Hepatocyte (in vitro differentiated cells): ENCODE measurements around the gene CROCC2. TPM values are rescaled to one million over a fixed set of nuclear protein-coding genes. Genes with fewer than 3 reads are reported as not detected.
A peak's percentile ranks its signal among the peaks of the same experiment; 100 is the strongest.

Source experiments
- DNase-seq: peaks from one replicate; pipeline ENCODE4 v3.0.0-alpha.2; 2016; ENCODE audit warnings: low spot score
- H2AFZ ChIP-seq: fragments of 200-600 bp; sonication (generic); 2 replicates; pipeline ENCODE4 v1.6.0; 2016; ENCODE audit warnings: antibody characterized with exemption, mild to moderate bottlenecking
- H3K27ac ChIP-seq: fragments of 200-600 bp; sonication (generic); 2 replicates; pipeline ENCODE4 v1.5.1; 2016; ENCODE audit warnings: mild to moderate bottlenecking
- H3K27me3 ChIP-seq: fragments of 200-600 bp; sonication (generic); 2 replicates; pipeline ENCODE4 v1.6.1; 2016
- H3K36me3 ChIP-seq: fragments of 200-600 bp; sonication (generic); replicated peaks from 2 replicates; pipeline ENCODE4 v1.5.1; 2016; ENCODE audit warnings: low read depth; ENCODE audit not compliant: insufficient read depth
- H3K4me1 ChIP-seq: fragments of 200-600 bp; sonication (generic); 2 replicates; pipeline ENCODE4 v1.5.1; 2016; ENCODE audit warnings: mild to moderate bottlenecking, moderate library complexity; ENCODE audit not compliant: insufficient read depth
- H3K4me2 ChIP-seq: fragments of 200-600 bp; sonication (generic); 2 replicates; pipeline ENCODE4 v1.6.0; 2016
- H3K4me3 ChIP-seq: fragments of 200-600 bp; sonication (generic); 2 replicates; pipeline ENCODE4 v1.5.1; 2016; ENCODE audit warnings: mild to moderate bottlenecking
- H3K79me2 ChIP-seq: fragments of 200-600 bp; sonication (generic); 2 replicates; pipeline ENCODE4 v1.6.0; 2017; ENCODE audit warnings: mild to moderate bottlenecking
- H3K9me2 ChIP-seq: fragments of 200-600 bp; sonication (generic); replicated peaks from 2 replicates; pipeline ENCODE4 v1.6.0; 2017; ENCODE audit warnings: mild to moderate bottlenecking; ENCODE audit not compliant: insufficient read depth
- H3K9me3 ChIP-seq: fragments of 200-600 bp; sonication (generic); 2 replicates; pipeline ENCODE4 v1.5.1; 2016; ENCODE audit warnings: low read depth, mild to moderate bottlenecking
- H4K20me1 ChIP-seq: fragments of 200-600 bp; sonication (generic); 2 replicates; pipeline ENCODE4 v1.6.0; 2016; ENCODE audit warnings: mild to moderate bottlenecking; ENCODE audit not compliant: insufficient read depth, poor library complexity, severe bottlenecking
- EZH2 ChIP-seq: fragments of 200-600 bp; sonication (generic); IDR thresholded peaks from 2 replicates; pipeline ENCODE4 v1.6.1; 2016; ENCODE audit warnings: antibody characterized with exemption, mild to moderate bottlenecking, borderline replicate concordance
- EZH2phosphoT487 ChIP-seq: fragments of 200-600 bp; sonication (generic); IDR thresholded peaks from one replicate; pipeline ENCODE4 v1.6.1; 2018; ENCODE audit warnings: antibody characterized with exemption, mild to moderate bottlenecking, low read depth, moderate library complexity; ENCODE audit not compliant: unreplicated experiment, severe bottlenecking
- WGBS: methylation state at CpG from one replicate; pipeline ENCODE4 v1.1.6; 2016; ENCODE audit warnings: low lambda C conversion rate; ENCODE audit errors: missing lambda C conversion rate; 5-methylcytosine and 5-hydroxymethylcytosine counted together
- polyA plus RNA-seq: library from polyadenylated mRNA; unstranded; fragments of >200 nt; fragmentation: Nextera tagmentation; extraction: Ambion mirVana; gene quantifications from 2 replicates; pipeline ENCODE4 v1.2.1, GENCODE V29; 2016
- total RNA-seq: library from RNA; depleted of rRNA; stranded (reverse); fragments of >200 nt; gene quantifications from 2 replicates; pipeline ENCODE4 v1.2.3, GENCODE V29; 2014
- TF ChIP-seq, protein P1 (sequence below): fragments of 200-600 bp; sonication (generic); IDR thresholded peaks from 2 replicates; pipeline ENCODE4 v1.5.1; 2016; ENCODE audit warnings: antibody characterized with exemption, mild to moderate bottlenecking; ENCODE audit not compliant: poor library complexity

Gene CROCC2
- total and polyA plus RNA-seq, 2 experiments from 2014 or later: 0.04 to 0.10 TPM

DNA sequence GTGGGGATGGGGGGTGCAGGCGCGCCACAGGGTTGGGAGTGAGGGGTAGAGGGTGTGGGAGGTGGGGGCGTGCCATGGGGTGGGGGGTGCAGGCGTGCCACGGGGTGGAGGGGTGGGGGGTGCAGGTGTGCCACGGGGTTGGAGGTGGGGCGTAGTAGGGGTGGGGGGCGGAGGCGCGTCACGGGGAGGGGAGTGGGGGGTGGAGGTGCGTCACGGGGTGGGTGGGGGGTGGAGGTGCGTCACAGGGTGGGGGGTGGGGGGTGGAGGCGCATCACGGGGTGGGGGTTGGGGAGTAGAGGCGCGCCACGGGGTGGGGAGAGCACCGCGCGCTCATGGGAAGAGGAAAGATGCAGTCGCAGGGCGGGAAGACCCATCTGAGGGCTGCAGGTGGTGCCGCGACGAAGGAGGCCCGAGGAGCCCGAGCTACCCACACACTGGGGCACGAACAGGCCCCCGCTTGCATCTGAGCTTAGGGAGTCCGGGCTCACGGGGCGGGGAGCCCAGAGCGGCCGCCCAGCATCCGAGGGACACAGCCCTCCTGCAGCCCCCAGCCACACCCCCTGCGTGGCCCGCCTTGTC, 129.8 kb downstream of the CROCC2 start:
- no peak overlapping the region for H3K4me3 ChIP-seq

DNA sequence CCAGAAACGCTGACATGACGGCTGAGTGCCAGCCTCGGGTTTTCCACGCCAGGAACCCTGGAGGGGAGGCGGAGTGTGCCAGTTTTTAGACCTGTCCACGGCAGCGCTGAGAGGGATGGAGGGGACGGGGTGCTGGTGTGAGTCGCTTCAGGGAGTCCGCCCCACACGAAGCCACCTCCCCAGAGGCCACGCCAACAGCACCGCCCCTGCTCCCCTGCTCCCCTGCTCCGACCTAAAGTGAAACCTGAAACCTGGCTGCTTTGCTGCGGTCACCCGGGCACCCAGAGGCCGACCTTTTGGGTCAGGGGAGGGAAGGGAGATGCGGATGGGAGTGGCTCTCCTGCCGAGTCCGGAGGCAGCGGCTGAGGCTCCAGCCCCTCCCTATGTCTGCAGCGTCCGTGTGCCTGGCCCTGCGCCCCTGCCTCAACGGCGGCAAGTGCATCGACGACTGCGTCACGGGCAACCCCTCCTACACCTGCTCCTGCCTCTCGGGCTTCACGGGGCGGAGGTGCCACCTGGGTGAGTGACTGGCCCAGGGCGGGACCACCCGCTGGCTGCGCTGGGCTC, 130.3 kb downstream of the CROCC2 start:
- TF ChIP-seq EZH2 (peak; percentile 35), EZH2phosphoT487 (no peak)
- TF ChIP-seq, protein P1, sequence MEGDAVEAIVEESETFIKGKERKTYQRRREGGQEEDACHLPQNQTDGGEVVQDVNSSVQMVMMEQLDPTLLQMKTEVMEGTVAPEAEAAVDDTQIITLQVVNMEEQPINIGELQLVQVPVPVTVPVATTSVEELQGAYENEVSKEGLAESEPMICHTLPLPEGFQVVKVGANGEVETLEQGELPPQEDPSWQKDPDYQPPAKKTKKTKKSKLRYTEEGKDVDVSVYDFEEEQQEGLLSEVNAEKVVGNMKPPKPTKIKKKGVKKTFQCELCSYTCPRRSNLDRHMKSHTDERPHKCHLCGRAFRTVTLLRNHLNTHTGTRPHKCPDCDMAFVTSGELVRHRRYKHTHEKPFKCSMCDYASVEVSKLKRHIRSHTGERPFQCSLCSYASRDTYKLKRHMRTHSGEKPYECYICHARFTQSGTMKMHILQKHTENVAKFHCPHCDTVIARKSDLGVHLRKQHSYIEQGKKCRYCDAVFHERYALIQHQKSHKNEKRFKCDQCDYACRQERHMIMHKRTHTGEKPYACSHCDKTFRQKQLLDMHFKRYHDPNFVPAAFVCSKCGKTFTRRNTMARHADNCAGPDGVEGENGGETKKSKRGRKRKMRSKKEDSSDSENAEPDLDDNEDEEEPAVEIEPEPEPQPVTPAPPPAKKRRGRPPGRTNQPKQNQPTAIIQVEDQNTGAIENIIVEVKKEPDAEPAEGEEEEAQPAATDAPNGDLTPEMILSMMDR: no peak
- no peaks in the 10 kb centered on the region for H4K20me1 ChIP-seq
- H3K9me3 ChIP-seq: no peaks in the 10 kb centered on the region
- H3K4me2 ChIP-seq: peak overlapping the region; percentile 74
- no peaks in the 10 kb centered on the region for H3K79me2 ChIP-seq
- no peak overlapping the region for H3K4me3 ChIP-seq
- H3K36me3 ChIP-seq: no peaks in the 10 kb centered on the region
- H3K27me3 ChIP-seq: peaks cover 34% of the 10 kb centered on the region
- H3K9me2 ChIP-seq: no peaks in the 10 kb centered on the region
- 12% methylated on average over 28 of the region's 36 CpGs for WGBS
- DNase-seq: no peak
- no peak overlapping the region for H2AFZ ChIP-seq
- peaks cover 4% of the 10 kb centered on the region for H3K4me1 ChIP-seq
- H3K27ac ChIP-seq: no peak overlapping the region

More for the DNA sequence above, 129.8 kb downstream of the CROCC2 start:
- WGBS: 10% methylated on average over 2 of the region's 39 CpGs
- no peaks in the 10 kb centered on the region for H3K36me3 ChIP-seq
- H4K20me1 ChIP-seq: no peaks in the 10 kb centered on the region
- H3K27ac ChIP-seq: no peak overlapping the region
- peaks cover 4% of the 10 kb centered on the region for H3K4me1 ChIP-seq
- no peak for TF ChIP-seq EZH2
- TF ChIP-seq EZH2phosphoT487: no peak
- H3K4me2 ChIP-seq: peak overlapping the region; percentile 74
- peaks cover 33% of the 10 kb centered on the region for H3K27me3 ChIP-seq
- no peak overlapping the region for H2AFZ ChIP-seq
- no peaks in the 10 kb centered on the region for H3K9me3 ChIP-seq
- no peaks in the 10 kb centered on the region for H3K9me2 ChIP-seq
- H3K79me2 ChIP-seq: no peaks in the 10 kb centered on the region
- DNase-seq: no peak

DNA sequence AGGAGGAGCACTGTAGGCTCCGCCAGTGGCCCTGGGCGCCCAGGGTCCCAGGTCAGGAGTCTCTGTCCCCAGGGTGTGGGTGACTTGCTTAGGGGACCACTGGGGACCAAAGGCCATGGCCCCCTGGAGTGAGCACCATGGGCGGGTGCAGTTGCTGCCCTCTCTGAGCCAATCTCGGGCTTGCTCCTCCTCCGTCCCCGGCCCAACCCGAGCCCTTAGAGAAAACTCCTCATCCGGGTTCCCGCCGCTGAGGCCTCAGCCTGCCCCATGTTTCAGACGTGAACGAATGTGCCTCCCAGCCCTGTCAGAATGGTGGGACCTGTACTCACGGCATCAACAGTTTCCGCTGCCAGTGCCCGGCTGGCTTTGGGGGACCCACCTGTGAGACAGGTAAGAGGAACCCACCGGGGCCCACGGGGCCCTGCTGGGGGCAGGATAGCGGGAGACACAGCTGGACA, 130.9 kb downstream of the CROCC2 start:
- WGBS: 79% methylated on average over 18 of the region's 18 CpGs
- Histone ChIP-seq H3K36me3 (no peaks in the 10 kb centered on the region), H3K27ac (no peak overlapping the region), H3K9me2 (no peaks in the 10 kb centered on the region), H3K27me3 (peaks cover 39% of the 10 kb centered on the region), H3K4me1 (peaks cover 4% of the 10 kb centered on the region), H2AFZ (no peak overlapping the region), H3K9me3 (no peaks in the 10 kb centered on the region), H3K4me2 (peak overlapping the region; percentile 74), H4K20me1 (no peaks in the 10 kb centered on the region), H3K79me2 (no peaks in the 10 kb centered on the region), H3K4me3 (no peak overlapping the region)
- TF ChIP-seq EZH2phosphoT487 (no peak), EZH2 (no peak)
- TF ChIP-seq, protein P1: no peak
- DNase-seq: no peak

DNA sequence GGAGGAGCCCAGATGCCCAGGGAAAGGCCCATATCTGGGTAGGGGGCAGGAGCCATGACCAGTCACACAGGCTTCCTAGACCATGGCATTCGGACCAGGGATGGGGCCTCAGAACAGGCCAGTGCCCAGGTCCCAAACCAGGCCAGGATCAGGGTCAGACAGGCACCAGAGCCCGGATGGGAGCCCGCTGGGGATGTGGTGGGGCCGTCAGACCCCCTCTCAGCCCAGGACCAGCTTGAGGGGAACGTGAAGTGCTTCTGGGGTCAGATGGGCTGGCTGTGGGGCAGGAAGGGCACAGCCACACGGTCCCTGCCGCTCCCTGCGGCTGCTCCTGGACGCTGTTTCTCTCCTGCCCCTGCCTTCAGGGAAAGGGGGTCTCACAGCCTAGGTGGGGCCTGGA, 131.4 kb downstream of the CROCC2 start:
- no peaks in the 10 kb centered on the region for H3K79me2 ChIP-seq
- no peaks in the 10 kb centered on the region for H3K9me3 ChIP-seq
- TF ChIP-seq EZH2phosphoT487 (no peak), EZH2 (no peak)
- TF ChIP-seq, protein P1: no peak
- H3K4me3 ChIP-seq: no peak overlapping the region
- no peak overlapping the region for H3K4me2 ChIP-seq
- no peak overlapping the region for H3K27ac ChIP-seq
- WGBS: 95% methylated on average over 9 of the region's 9 CpGs
- H4K20me1 ChIP-seq: no peaks in the 10 kb centered on the region
- peaks cover 44% of the 10 kb centered on the region for H3K27me3 ChIP-seq
- H3K4me1 ChIP-seq: peaks cover 4% of the 10 kb centered on the region
- H3K9me2 ChIP-seq: no peaks in the 10 kb centered on the region
- H2AFZ ChIP-seq: no peak overlapping the region
- no peaks in the 10 kb centered on the region for H3K36me3 ChIP-seq
- no peak for DNase-seq
